ENCODE data around the gene CYP4A22. TPM values are rescaled to one million over a fixed set of nuclear protein-coding genes. Genes with fewer than 3 reads are reported as not detected.

CYP4A22 gene
- polyA plus RNA-seq, 3 donors, result not detected

DNA sequence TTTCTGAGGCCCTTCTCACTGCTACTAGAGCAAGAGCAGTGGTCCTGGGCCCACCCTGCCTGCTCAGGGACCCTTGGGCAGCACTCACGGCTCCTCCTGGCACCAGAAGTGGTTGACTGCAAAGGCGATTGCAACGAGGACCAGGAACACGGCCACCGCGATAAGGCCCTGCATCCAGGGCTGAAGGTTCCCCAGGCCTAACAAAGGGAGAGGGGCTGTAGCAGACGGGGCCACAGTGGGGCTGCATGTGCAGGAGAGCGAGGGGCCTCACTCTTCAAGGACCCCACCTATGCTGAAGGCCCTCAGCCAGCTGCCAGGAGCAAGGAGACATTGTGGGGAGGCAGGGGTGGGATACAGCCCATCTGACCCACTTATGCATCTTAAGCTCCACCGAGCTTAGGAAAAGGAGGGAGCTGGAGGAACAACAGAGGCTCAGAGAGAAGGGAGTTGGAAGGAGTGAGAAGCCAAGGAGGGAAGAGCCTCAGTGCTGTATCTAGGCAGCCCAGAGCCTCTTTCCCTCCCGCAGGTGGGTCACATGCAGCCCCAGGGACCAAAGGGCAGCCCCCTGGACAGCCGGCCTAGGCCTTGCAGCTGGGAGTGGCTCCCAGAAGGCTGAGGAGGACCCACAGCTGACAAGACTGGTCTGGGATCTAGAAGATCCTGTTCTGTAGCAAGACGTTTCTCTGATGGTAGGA lies 50.1 kb downstream of the CYP4A22 start:
- Histone ChIP-seq H3K4me1 (ENCODE audit: control insufficient read depth in 1 of 2, insufficient read depth in 2 of 2, low read length in 2 of 2) (no peaks in the 10 kb centered on the region), H3K4me3 (replicated peaks in 1 of 3; ENCODE audit: low read depth in 2 of 3, low read length in 3 of 3) (no peak overlapping the region), H3K9ac (ENCODE audit: insufficient read depth, low read length, poor library complexity, severe bottlenecking) (no peak overlapping the region), H3K4me2 (replicated peaks; ENCODE audit: extremely low read depth, low read length, poor library complexity, severe bottlenecking) (no peak overlapping the region), H4K20me1 (ENCODE audit: insufficient read depth, low read length) (no peaks in the 10 kb centered on the region), H3K9me3 (replicated peaks in 1 of 2; ENCODE audit: control insufficient read depth in 1 of 2, insufficient read depth in 1 of 2, low read length in 2 of 2) (no peaks in the 10 kb centered on the region), H3K79me2 (ENCODE audit: insufficient read depth, low read length) (no peaks in the 10 kb centered on the region), H2AFZ (ENCODE audit: insufficient read depth, low read depth, low read length, poor library complexity, severe bottlenecking) (no peak overlapping the region), H3K27me3 (ENCODE audit: control insufficient read depth in 2 of 2, insufficient read depth in 2 of 2, low read length in 2 of 2) (no peaks in the 10 kb centered on the region), H3K27ac (ENCODE audit: low read depth in 1 of 2, low read length in 2 of 2) (no peak overlapping the region), H3K36me3 (replicated peaks in 1 of 2; ENCODE audit: control insufficient read depth in 1 of 2, insufficient read depth in 2 of 2, low read length in 2 of 2) (no peaks in the 10 kb centered on the region)
- no peak for DNase-seq
- no peak for TF ChIP-seq CTCF (IDR thresholded peaks at IDR 0.05)
- Mint-ChIP-seq H3K9me3 (peaks cover 0 to 5% (median 0%) of the 10 kb centered on the region in 7 donors), H3K4me1 (peaks cover 2% of the 10 kb centered on the region), H3K36me3 (no peaks in the 10 kb centered on the region), H3K27ac (no peak overlapping the region), H3K27me3 (ENCODE audit: low read depth in 3 of 3) (peaks cover 0 to 9% (median 6%) of the 10 kb centered on the region in 3 donors), H3K4me3 (no peak overlapping the region)
- 91% methylated on average over 10 of the region's 12 CpGs for WGBS (ENCODE audit: insufficient coverage)
- intact Hi-C loops (cut with micrococcal nuclease), result no loop called here

- no peak for DNase-seq
- H3K27ac ChIP-seq (ENCODE audit: low read depth in 1 of 2, low read length in 2 of 2), result no peak overlapping the region
- H4K20me1 ChIP-seq (ENCODE audit: insufficient read depth, low read length), result no peaks in the 10 kb centered on the region
- no peaks in the 10 kb centered on the region for H3K36me3 ChIP-seq (replicated peaks in 1 of 2; ENCODE audit: control insufficient read depth in 1 of 2, insufficient read depth in 2 of 2, low read length in 2 of 2)
- H3K4me1 Mint-ChIP-seq, result peaks cover 4% of the 10 kb centered on the region
- 89% methylated on average over 2 of the region's 2 CpGs for WGBS (ENCODE audit: insufficient coverage)
- H3K27me3 ChIP-seq (ENCODE audit: control insufficient read depth in 2 of 2, insufficient read depth in 2 of 2, low read length in 2 of 2), result no peaks in the 10 kb centered on the region
- H3K79me2 ChIP-seq (ENCODE audit: insufficient read depth, low read length), result no peaks in the 10 kb centered on the region
- H2AFZ ChIP-seq (ENCODE audit: insufficient read depth, low read depth, low read length, poor library complexity, severe bottlenecking), result no peak overlapping the region
- H3K4me1 ChIP-seq (ENCODE audit: control insufficient read depth in 1 of 2, insufficient read depth in 2 of 2, low read length in 2 of 2), result no peaks in the 10 kb centered on the region
- H3K36me3 Mint-ChIP-seq, result no peaks in the 10 kb centered on the region
- no peak overlapping the region for H3K4me3 ChIP-seq (replicated peaks in 1 of 3; ENCODE audit: low read depth in 2 of 3, low read length in 3 of 3)
- no peak overlapping the region for H3K4me2 ChIP-seq (replicated peaks; ENCODE audit: extremely low read depth, low read length, poor library complexity, severe bottlenecking)
- TF ChIP-seq CTCF (IDR thresholded peaks at IDR 0.05), result no peak
- H3K27me3 Mint-ChIP-seq (ENCODE audit: low read depth in 3 of 3), result peaks cover 0 to 8% (median 6%) of the 10 kb centered on the region in 3 donors
- peaks cover 0 to 5% (median 0%) of the 10 kb centered on the region in 7 donors for H3K9me3 Mint-ChIP-seq
- H3K9me3 ChIP-seq (replicated peaks in 1 of 2; ENCODE audit: control insufficient read depth in 1 of 2, insufficient read depth in 1 of 2, low read length in 2 of 2), result no peaks in the 10 kb centered on the region
- H3K9ac ChIP-seq (ENCODE audit: insufficient read depth, low read length, poor library complexity, severe bottlenecking), result no peak overlapping the region
- no peak overlapping the region for H3K27ac Mint-ChIP-seq
- no peak overlapping the region for H3K4me3 Mint-ChIP-seq
- intact Hi-C loops (cut with micrococcal nuclease), result no loop called here
Measured at GRCh38 chr1:47187926-47188250, 50.6 kb downstream of the CYP4A22 start.

All from CD14-positive monocyte (primary cell).